Keratinocyte (primary cell): ENCODE data around the gene MACF1.

ENCODE experiments used
- CTCF ChIP-seq, 3 experiments: IDR thresholded peaks in 1 of 3; conservative IDR thresholded peaks in 1 of 3; optimal IDR thresholded peaks in 1 of 3; 2 replicates in 2 of 3; 3 replicates in 1 of 3; pipeline versions ENCODE3 to v1.5.1; 2011; ENCODE audit warnings: low read length in 3 of 3, mild to moderate bottlenecking in 3 of 3, moderate library complexity in 2 of 3, control low read depth in 1 of 3, inconsistent platforms in 1 of 3; ENCODE audit not compliant: insufficient read depth in 2 of 3; ENCODE audit errors: extremely low read depth in 1 of 3
- EZH2 ChIP-seq: IDR thresholded peaks from one replicate; pipeline ENCODE4 v1.6.1; 2012; ENCODE audit warnings: inconsistent platforms, mild to moderate bottlenecking, low read length, moderate library complexity

- TF ChIP-seq CTCF (optimal IDR thresholded peaks at IDR 0.05 in 1 of 3, IDR thresholded peaks at IDR 0.05 in 1 of 3, conservative IDR thresholded peaks at IDR 0.05 in 1 of 3; ENCODE audit: extremely low read depth in 1 of 3, insufficient read depth in 2 of 3, low read length in 3 of 3) (no peak), EZH2 (no peak)
These were observed 247.6 kb downstream of the MACF1 start for GRCh38 chr1:39452081-39452480.
